K562 (cell line): Measurements from ENCODE around the gene DDX23. TPM values are rescaled to one million over a fixed set of nuclear protein-coding genes. Genes with fewer than 3 reads are reported as not detected.

Experiments used
- ATAC-seq: fragments of 200-7000 bp; cut with Tn5 transposase; 3 replicates; pipeline ENCODE4 v1.9.1; 2020; ENCODE audit warnings: moderate library complexity
- BruUV-seq: library from RNA; stranded (reverse); fragments of 400-500 nt; replicated peaks from 2 replicates; lab custom pipeline; 2021; lab: Mats Ljungman, UMichigan
- CTCF ChIA-PET: fragments of 300-600 bp; formaldehyde crosslinking; extraction: SDS; loops from one replicate; lab custom pipeline; 2021; ENCODE audit warnings: low intra/inter-chr PET ratio; lab: Yijun Ruan, JAX
- POLR2A ChIA-PET: fragments of 300-600, 350-650 bp; sonication (Branson Sonifier 250); formaldehyde crosslinking; extraction: SDS; loops from one replicate; lab custom pipeline; 2021; ENCODE audit warnings: antibody characterized with exemption, inconsistent platforms; lab: Yijun Ruan, JAX
- DNase-seq, 4 experiments: peaks; one replicate each; pipeline versions ENCODE4 v3.0.0 to v3.0.0-alpha.2; 2011 to 2018; ENCODE audit warnings: low spot score in 3 of 4, mixed read lengths in 3 of 4; ENCODE audit errors: extremely low read depth in 1 of 4
- FAIRE-seq: peaks from 2 replicates; lab custom pipeline; 2011; peaks lifted over from hg19 to GRCh38; lab: Jason Lieb, UNC
- H2AFZ ChIP-seq: 2 replicates; pipeline ENCODE4 v1.6.0; 2011; ENCODE audit warnings: low read depth, low read length, control low read depth, inconsistent platforms
- H3K27ac ChIP-seq: fragments of 200-600 bp; 3 replicates; pipeline ENCODE4 v1.8.0; 2011; ENCODE audit warnings: low read depth, mild to moderate bottlenecking, control low read depth, inconsistent platforms, low read length, moderate library complexity, mixed read lengths; ENCODE audit errors: extremely low read depth
- H3K27me3 ChIP-seq, 2 experiments: fragments of 300-600 bp in 1 of 2; 2 replicates in 1 of 2; 3 replicates in 1 of 2; pipeline versions ENCODE4 v1.6.0 to v1.8.0; 2011; ENCODE audit warnings: inconsistent platforms in 2 of 2, low read length in 2 of 2, mild to moderate bottlenecking in 1 of 2, mixed read lengths in 1 of 2, moderate library complexity in 1 of 2; ENCODE audit not compliant: control insufficient read depth in 2 of 2, insufficient read depth in 2 of 2
- H3K36me3 ChIP-seq: fragments of 300-600 bp; 3 replicates; pipeline ENCODE4 v1.8.0; 2011; ENCODE audit warnings: mild to moderate bottlenecking, low read length, inconsistent platforms; ENCODE audit not compliant: control insufficient read depth, insufficient read depth
- H3K4me1 ChIP-seq, 2 experiments: fragments of 200-600 bp in 1 of 2; replicated peaks in 1 of 2; 2 replicates in 1 of 2; 3 replicates in 1 of 2; pipeline versions ENCODE4 v1.5.1 to v1.8.0; 2011; ENCODE audit warnings: inconsistent platforms in 2 of 2, low read length in 2 of 2, mild to moderate bottlenecking in 1 of 2, mixed read lengths in 1 of 2, moderate library complexity in 1 of 2; ENCODE audit not compliant: control insufficient read depth in 2 of 2, insufficient read depth in 2 of 2
- H3K4me2 ChIP-seq: 2 replicates; pipeline ENCODE4 v1.6.1; 2011; ENCODE audit warnings: low read length, control low read depth, inconsistent platforms, mixed read lengths; ENCODE audit not compliant: insufficient read depth
- H3K4me3 ChIP-seq: fragments of 200-600 bp; sonication (generic), shearing (Covaris generic); 2 replicates; pipeline ENCODE4 v1.5.1; 2016; ENCODE audit warnings: control low read depth, inconsistent platforms
- H3K79me2 ChIP-seq: fragments of 200-600 bp; 3 replicates; pipeline ENCODE4 v1.8.0; 2011; ENCODE audit warnings: low read length, inconsistent platforms; ENCODE audit not compliant: control insufficient read depth, insufficient read depth
- H3K9ac ChIP-seq, 2 experiments: 2 replicates each; pipeline versions ENCODE4 v1.6.0 to v1.6.1; 2011; ENCODE audit warnings: low read depth in 2 of 2, low read length in 2 of 2, control low read depth in 1 of 2, inconsistent platforms in 1 of 2, mild to moderate bottlenecking in 1 of 2, mixed read lengths in 1 of 2; ENCODE audit not compliant: insufficient read depth in 1 of 2
- H3K9me1 ChIP-seq: one replicate; pipeline ENCODE4 v1.6.0; 2011; ENCODE audit warnings: inconsistent platforms, mild to moderate bottlenecking, low read length, moderate library complexity; ENCODE audit not compliant: control insufficient read depth, insufficient read depth
- H3K9me3 ChIP-seq: replicated peaks from 2 replicates; pipeline ENCODE4 v1.5.1; 2011; ENCODE audit warnings: low read depth, low read length, inconsistent platforms; ENCODE audit not compliant: control insufficient read depth, insufficient read depth
- H4K20me1 ChIP-seq: replicated peaks from 2 replicates; pipeline ENCODE4 v1.6.1; 2011; ENCODE audit warnings: low read length, inconsistent platforms, mixed read lengths; ENCODE audit not compliant: control insufficient read depth, insufficient read depth
- C11orf30 ChIP-seq: fragments of 450-650 bp; IDR thresholded peaks from 2 replicates; pipeline ENCODE4 v1.6.1; 2016; ENCODE audit warnings: low read depth, mild to moderate bottlenecking
- CAMTA2 ChIP-seq: fragments of 250-450 bp; sonication (Bioruptor Pico); conservative IDR thresholded peaks from 2 replicates; pipeline ENCODE4 v1.5.1; 2022
- HLTF ChIP-seq: fragments of 450-650 bp; IDR thresholded peaks from 2 replicates; pipeline ENCODE4 v1.6.1; 2016
- HMG20B ChIP-seq: fragments of 250-450 bp; sonication (Bioruptor Pico); IDR thresholded peaks from 2 replicates; pipeline ENCODE4 v1.5.0; 2021; ENCODE audit warnings: mild to moderate bottlenecking
- ILK ChIP-seq: fragments of 450-650 bp; IDR thresholded peaks from 2 replicates; pipeline ENCODE4 v1.6.1; 2016; ENCODE audit warnings: missing genetic modification characterization, low read depth, mild to moderate bottlenecking, missing compliant biosample characterization, moderate library complexity, borderline replicate concordance
- MCM2 ChIP-seq: fragments of 450-650 bp; IDR thresholded peaks from 2 replicates; pipeline ENCODE4 v1.6.1; 2017; ENCODE audit warnings: low read depth, mild to moderate bottlenecking
- POLR3G ChIP-seq: IDR thresholded peaks from 2 replicates; pipeline ENCODE4 v1.6.1; 2011; ENCODE audit not compliant: insufficient read length, insufficient replicate concordance; ENCODE audit errors: extremely low read depth
- RAD51 ChIP-seq: fragments of 450-650 bp; IDR thresholded peaks from 2 replicates; pipeline ENCODE4 v1.7.1; 2016; ENCODE audit warnings: low read depth, mild to moderate bottlenecking, borderline replicate concordance
- TGIF2 ChIP-seq: sonication (generic); formaldehyde crosslinking; IDR thresholded peaks from 2 replicates; pipeline ENCODE4 v1.8.1; 2022; ENCODE audit warnings: mild to moderate bottlenecking, missing genetic modification reagents, moderate library complexity
- WGBS: fragments of 100-300 bp; shearing (Covaris generic); methylation state at CpG from one replicate; pipeline ENCODE4 v1.1.6; 2016; ENCODE audit warnings: low coverage, mixed read lengths; ENCODE audit not compliant: insufficient coverage; ENCODE audit errors: missing lambda C conversion rate; 5-methylcytosine and 5-hydroxymethylcytosine counted together
- in situ Hi-C: fragments of 300-500 bp; cut with MboI; formaldehyde crosslinking; loops from 4 replicates; pipeline ENCODE4 v1.15.0; 2018; ENCODE audit warnings: inconsistent platforms, mixed read lengths
- intact Hi-C: fragments of 100-400 bp; cut with micrococcal nuclease; formaldehyde crosslinking; loops from 2 replicates; pipeline ENCODE4 v1.14.2; 2022
- polyA plus RNA-seq, 8 experiments: library from polyadenylated mRNA; depleted of rRNA in 4 of 8; stranded (reverse) in 5 of 8; unstranded in 3 of 8; fragments of >200 nt; fragmentation: Nextera tagmentation in 2 of 8; fragmentation: Illumina TruSeq in 1 of 8; extraction: Ambion mirVana in 2 of 8; extraction: Trizol in 1 of 8; gene quantifications; 2 replicates each; pipeline versions ENCODE4 v1.2.1 to v1.2.3, GENCODE V29; 2011 to 2014; ENCODE audit warnings: inconsistent platforms in 1 of 8, missing spikeins in 1 of 8
- total RNA-seq, 7 experiments: library from RNA; depleted of rRNA in 6 of 7; stranded (reverse); fragments of >200 nt in 6 of 7; fragmentation: Illumina TruSeq in 2 of 7; extraction: Trizol in 2 of 7; gene quantifications; 2 replicates each; pipeline versions ENCODE4 v1.2.1 to v1.2.3, GENCODE V29; 2011 to 2021; ENCODE audit warnings: low replicate concordance in 1 of 7
- TF ChIP-seq, protein P1 (sequence below): sonication (generic); formaldehyde crosslinking; IDR thresholded peaks from 2 replicates; pipeline ENCODE4 v1.9.0; 2022; ENCODE audit warnings: mild to moderate bottlenecking, missing genetic modification reagents
- TF ChIP-seq, protein P2 (sequence below): fragments of 250-450 bp; sonication (Bioruptor Pico); IDR thresholded peaks from 2 replicates; pipeline ENCODE4 v1.5.0; 2020; ENCODE audit warnings: mild to moderate bottlenecking, borderline replicate concordance
- TF ChIP-seq, protein P3 (sequence below): fragments of 450-650 bp; formaldehyde crosslinking; IDR thresholded peaks from 2 replicates; pipeline ENCODE4 v1.4.0; 2020; ENCODE audit warnings: mild to moderate bottlenecking, moderate library complexity

Gene DDX23
- total and polyA plus RNA-seq, 9 of the 15 experiments (the other 6 are each of a cell fraction or from before 2014, with no cell fraction given): 32.4 to 138 (median 104) TPM

DNA sequence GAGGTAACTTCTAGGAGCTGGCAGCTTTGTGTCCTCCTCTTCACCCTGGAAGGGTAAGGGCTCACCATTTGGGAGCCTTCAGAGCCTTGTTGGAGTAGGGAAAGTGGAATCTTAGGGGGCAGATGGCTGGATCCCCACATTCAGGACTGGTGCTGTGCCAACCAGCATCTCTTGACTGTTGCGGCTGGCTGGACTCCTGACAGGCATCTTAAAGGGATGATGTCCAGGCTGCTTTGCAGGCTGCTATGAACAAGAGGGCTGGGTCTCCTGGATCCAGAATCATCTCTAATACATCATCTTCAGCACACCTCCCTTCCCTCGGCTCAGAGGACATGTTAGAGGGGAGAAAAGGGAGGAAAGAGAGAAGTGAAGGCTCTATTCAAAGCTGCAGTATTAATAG, 29.3 kb downstream of the DDX23 start:
- Histone ChIP-seq H3K9ac (no peak overlapping the region), H3K79me2 (no peaks in the 10 kb centered on the region), H3K4me1 (peaks cover 0 to 25% of the 10 kb centered on the region in 2 experiments; a peak in 3 of 5 replicates), H4K20me1 (peaks cover 9% of the 10 kb centered on the region), H3K36me3 (no peaks in the 10 kb centered on the region), H3K27ac (no peak overlapping the region), H3K4me3 (no peak overlapping the region), H3K9me1 (peaks cover 2% of the 10 kb centered on the region), H2AFZ (no peak overlapping the region), H3K27me3 (peaks cover 18 to 49% of the 10 kb centered on the region in 2 experiments; a peak in 4 of 5 replicates), H3K9me3 (no peaks in the 10 kb centered on the region), H3K4me2 (no peak overlapping the region)
- in situ Hi-C loops: no loop called here
- WGBS: 0% methylated on average over 2 of the region's 2 CpGs
- intact Hi-C loops: no loop called here
- no peak for ATAC-seq
- DNase-seq: no peak
- CTCF ChIA-PET: no interaction called here
- no peak for FAIRE-seq
- BruUV-seq: no TSS peak
- POLR2A ChIA-PET: interaction anchor here (0.7 to 1.4 kb wide), 4 partner anchors 8 to 83 kb away, joined by 3 to 5 read pairs (median 4); no protein-coding TSS in a partner anchor
- TF ChIP-seq TGIF2 (CRISPR knock-in tag): no peak
- TF ChIP-seq HLTF: no peak
- TF ChIP-seq, protein P1, sequence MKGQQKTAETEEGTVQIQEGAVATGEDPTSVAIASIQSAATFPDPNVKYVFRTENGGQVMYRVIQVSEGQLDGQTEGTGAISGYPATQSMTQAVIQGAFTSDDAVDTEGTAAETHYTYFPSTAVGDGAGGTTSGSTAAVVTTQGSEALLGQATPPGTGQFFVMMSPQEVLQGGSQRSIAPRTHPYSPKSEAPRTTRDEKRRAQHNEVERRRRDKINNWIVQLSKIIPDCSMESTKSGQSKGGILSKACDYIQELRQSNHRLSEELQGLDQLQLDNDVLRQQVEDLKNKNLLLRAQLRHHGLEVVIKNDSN: no peak
- TF ChIP-seq, protein P2, sequence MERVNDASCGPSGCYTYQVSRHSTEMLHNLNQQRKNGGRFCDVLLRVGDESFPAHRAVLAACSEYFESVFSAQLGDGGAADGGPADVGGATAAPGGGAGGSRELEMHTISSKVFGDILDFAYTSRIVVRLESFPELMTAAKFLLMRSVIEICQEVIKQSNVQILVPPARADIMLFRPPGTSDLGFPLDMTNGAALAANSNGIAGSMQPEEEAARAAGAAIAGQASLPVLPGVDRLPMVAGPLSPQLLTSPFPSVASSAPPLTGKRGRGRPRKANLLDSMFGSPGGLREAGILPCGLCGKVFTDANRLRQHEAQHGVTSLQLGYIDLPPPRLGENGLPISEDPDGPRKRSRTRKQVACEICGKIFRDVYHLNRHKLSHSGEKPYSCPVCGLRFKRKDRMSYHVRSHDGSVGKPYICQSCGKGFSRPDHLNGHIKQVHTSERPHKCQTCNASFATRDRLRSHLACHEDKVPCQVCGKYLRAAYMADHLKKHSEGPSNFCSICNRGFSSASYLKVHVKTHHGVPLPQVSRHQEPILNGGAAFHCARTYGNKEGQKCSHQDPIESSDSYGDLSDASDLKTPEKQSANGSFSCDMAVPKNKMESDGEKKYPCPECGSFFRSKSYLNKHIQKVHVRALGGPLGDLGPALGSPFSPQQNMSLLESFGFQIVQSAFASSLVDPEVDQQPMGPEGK (CRISPR knock-in tag): no peak
- no peak for TF ChIP-seq MCM2
- TF ChIP-seq POLR3G: no peak
- no peak for TF ChIP-seq C11orf30
- TF ChIP-seq CAMTA2 (CRISPR knock-in tag): no peak
- TF ChIP-seq HMG20B (CRISPR knock-in tag): no peak
- TF ChIP-seq RAD51: no peak
- TF ChIP-seq ILK (tag): no peak
- TF ChIP-seq, protein P3, sequence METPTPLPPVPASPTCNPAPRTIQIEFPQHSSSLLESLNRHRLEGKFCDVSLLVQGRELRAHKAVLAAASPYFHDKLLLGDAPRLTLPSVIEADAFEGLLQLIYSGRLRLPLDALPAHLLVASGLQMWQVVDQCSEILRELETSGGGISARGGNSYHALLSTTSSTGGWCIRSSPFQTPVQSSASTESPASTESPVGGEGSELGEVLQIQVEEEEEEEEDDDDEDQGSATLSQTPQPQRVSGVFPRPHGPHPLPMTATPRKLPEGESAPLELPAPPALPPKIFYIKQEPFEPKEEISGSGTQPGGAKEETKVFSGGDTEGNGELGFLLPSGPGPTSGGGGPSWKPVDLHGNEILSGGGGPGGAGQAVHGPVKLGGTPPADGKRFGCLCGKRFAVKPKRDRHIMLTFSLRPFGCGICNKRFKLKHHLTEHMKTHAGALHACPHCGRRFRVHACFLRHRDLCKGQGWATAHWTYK (CRISPR knock-in tag): no peak
